ENCODE measurements around the gene SMARCB1.

The SMARCB1 gene

DNA sequence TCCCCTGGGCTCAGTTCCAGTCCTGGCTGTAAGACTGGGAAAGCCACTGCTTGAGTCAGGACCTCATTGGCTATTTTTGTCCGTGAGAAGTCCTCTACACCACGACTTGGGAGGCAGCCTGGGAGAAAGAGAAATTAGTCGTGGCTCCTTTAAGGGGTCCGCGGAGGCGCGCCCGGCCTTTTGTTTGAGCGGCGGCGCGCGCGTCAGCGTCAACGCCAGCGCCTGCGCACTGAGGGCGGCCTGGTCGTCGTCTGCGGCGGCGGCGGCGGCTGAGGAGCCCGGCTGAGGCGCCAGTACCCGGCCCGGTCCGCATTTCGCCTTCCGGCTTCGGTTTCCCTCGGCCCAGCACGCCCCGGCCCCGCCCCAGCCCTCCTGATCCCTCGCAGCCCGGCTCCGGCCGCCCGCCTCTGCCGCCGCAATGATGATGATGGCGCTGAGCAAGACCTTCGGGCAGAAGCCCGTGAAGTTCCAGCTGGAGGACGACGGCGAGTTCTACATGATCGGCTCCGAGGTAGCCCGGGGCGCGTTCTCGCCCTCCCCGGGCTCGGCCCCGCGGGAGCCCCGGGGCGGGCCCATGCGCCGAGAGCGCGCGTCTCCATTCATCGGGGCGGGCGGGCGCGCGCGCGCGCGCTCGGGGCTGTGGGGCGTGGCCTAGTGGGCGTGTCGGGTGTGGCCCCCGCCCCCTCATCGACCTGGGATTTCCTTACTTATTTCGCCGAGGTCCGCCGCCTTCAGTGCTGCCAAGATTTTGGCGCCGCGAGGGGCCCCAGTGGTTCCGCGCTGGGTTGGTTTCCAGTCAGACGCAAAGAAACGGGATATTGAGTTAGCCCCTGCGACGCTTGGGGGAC is at the start of gene SMARCB1:
TSS of gene SMARCB1 (plus strand) at position 215 of the 848 bp plus-strand sequence. CDS start at position 419, 204 bp downstream.
- DNase-seq (ENCODE audit: low read depth, low spot score): peak; percentile 79

- no peak for DNase-seq (ENCODE audit: low read depth, low spot score)
Observed at GRCh38 chr22:23737696-23738095, 49.1 kb upstream of the SMARCB1 start.

GRCh38 chr22:23742505-23743264 is 44.1 kb upstream of the SMARCB1 start:
- DNase-seq (ENCODE audit: low read depth, low spot score): no peak

DNA sequence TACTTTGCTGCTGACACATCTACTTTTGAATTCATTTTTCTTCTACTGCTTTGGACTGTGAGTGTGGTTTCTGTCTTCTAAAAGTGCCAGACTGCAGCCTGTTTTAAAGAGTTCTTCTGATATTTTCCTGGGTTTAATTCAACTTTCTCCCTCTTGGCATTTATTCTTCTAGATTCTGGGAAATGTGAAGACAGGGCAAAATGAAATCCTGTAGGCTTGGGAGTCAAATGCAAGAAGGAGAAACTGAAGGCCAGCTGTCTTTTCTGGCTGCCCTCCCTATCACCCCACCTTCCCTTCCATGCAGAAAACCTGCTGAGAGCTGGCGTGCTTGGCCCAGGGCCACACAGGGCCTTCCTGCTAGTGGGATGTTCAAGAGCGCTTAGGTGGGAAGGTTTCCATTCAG is 43.5 kb upstream of the SMARCB1 start:
- DNase-seq (ENCODE audit: low read depth, low spot score): peak; percentile 40

- DNase-seq (ENCODE audit: low read depth, low spot score): no peak
Observed at GRCh38 chr22:23744001-23744400, 42.8 kb upstream of the SMARCB1 start.

GRCh38 chr22:23744485-23744884 is 42.3 kb upstream of the SMARCB1 start:
- DNase-seq (ENCODE audit: low read depth, low spot score): no peak

- DNase-seq (ENCODE audit: low read depth, low spot score): no peak
Observed at GRCh38 chr22:23745791-23746190, 41.0 kb upstream of the SMARCB1 start.

DNA sequence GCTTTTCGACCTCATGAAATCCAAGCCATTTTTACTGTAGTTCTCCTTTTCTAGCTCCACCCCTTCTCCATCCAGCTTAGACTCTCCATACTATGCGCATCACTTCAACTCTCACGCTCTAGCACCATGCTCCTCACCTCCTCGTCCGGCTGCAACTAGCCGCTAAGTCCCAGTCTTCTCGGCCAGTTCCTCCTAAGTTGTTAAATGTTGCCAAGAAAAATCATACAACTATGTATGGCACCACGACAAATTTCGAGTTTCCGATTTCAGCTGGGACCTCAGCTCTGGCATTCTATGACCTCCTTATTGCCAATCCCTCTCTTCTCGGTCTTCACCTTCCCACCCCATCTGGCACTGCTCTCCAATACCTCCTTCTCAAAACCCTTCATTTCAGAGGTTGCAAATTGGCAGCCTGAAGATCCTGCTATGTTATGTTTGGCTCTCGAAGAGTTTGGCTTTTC is 36.9 kb upstream of the SMARCB1 start:
- no peak for DNase-seq (ENCODE audit: low read depth, low spot score)

DNA sequence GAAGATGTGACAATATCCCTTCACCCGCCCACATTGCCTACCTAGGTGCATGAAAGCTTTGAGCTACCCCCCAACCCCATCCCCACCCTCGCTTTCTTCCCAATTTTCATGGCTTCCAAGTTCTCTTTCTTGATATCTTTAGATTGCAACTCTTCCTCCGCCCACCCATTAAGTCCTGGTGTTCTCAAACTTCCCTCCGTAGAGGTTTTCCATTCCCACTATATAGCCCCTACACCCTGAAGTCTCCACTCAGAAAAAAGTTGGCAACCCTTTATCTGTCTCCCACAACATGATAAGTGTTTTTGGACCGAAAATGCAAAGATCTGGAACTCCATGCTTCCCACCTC is 36.4 kb upstream of the SMARCB1 start:
- DNase-seq (ENCODE audit: low read depth, low spot score): no peak

DNA sequence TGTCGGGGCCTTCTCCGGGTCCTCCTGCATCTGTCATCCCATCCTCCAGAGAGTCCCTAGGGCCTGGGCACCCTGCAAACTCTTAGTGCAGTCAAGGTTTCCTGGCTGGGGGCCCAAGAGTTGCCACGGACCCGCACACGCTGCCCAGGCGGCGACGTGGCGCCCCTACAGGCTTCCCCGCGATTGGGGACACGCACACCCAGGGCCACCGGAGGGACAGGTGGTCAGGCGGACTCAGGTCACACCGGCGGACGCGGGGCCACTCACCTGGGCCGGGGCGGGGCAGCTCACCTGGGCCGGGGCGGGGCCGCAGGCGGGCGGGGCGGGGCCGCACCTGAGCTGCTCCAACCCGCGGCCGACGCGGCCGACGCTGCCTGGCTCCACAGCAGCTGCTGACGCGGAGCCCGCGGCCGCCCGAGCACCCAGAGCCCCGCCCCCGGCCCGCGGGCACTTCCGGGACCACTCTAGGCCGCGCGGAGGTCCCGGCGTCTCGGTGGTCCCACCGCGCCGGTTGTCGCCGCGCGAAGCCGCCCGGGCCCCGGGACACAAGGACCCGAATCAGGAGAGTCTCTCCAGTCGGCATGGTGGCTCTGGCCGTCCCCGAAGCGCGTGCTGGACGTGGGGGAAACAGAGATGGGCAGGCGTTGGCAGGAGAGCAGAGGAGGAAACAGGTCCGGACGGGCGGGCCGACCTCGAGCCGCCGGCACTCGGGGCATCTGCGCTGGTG is 35.9 kb upstream of the SMARCB1 start, which contains the start of gene ZNF70:
TSS of gene ZNF70 (minus strand) at position 399 of the 727 bp plus-strand sequence. CDS start 5,972 bp downstream, outside the sequence.
- DNase-seq (ENCODE audit: low read depth, low spot score): peak; percentile 41

- DNase-seq (ENCODE audit: low read depth, low spot score): no peak
Observed at GRCh38 chr22:23751441-23751996, 35.2 kb upstream of the SMARCB1 start.

DNA sequence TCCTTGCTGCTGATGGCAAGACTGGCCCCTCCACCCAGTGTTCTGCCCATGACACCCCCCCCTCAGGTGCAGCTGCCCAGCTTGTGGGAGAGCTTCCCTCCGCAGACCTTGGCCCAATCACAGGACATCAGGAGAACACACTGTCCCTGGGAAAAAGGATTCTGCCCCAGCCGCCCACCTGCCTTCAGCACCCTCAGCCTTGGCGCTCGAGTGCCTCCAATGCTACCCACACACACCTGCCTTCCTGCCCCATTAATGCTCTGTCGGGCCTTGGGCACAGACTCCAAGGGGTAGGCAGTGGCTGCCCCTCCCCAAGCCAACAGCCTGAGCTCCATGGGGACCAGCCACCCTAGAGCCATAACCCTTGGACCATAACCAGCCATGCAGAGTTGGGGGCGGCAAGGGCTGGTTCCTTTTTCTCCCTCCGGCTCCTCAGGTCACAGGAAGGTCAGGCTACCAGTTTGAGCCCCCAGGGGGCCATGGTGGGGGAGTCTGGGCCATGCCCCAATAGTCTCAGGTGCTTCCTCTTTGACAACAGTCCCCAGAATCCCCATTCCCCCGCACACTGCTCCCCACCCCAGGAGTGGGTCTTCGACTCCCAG is 34.6 kb upstream of the SMARCB1 start:
- DNase-seq (ENCODE audit: low read depth, low spot score): no peak

DNA sequence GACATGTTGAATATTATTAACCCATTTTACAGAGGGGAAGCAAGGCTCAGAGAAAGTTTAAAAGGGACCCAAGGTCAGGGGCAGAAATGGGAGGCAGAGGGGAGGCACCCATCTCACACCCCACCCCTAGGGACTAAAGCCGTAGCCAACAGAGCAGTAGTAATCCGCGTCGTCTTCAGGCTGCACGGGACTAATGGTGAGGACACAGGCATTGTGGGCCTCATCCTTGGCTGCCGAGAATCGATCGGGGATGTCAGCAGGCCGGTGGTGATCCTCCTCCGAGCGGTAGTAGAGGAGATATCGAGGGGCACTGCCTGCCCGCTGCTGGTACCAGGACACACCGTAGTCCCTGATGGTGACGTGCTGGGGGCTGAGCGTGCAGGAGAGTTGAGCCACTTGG is 34.0 kb upstream of the SMARCB1 start:
- DNase-seq (ENCODE audit: low read depth, low spot score): no peak

DNA sequence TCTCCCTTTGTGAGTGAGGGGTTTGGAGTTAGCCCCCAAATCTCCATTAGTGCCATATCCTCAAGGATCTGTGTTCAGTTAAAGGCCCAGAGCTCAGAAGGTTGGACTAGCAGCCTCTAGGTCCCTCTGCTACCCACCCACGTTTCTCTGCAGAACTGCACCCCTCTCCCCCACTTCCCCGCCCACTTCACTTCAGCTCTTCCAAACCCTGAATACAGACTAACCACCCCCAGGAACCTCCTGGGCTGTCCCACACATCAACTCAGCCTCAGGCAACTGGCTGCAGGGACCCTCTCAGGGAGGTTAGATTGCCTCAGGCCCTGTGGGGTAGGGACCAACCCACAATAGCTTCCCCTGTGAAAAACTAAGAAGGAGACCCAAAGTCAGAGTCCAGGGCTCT is 33.4 kb upstream of the SMARCB1 start:
- DNase-seq (ENCODE audit: low read depth, low spot score): no peak

- DNase-seq (ENCODE audit: low read depth, low spot score): no peak
Observed at GRCh38 chr22:23754220-23754919, 32.4 kb upstream of the SMARCB1 start, which contains the start of gene VPREB3. Gene VPREB3 (minus strand): TSS chr22:23754425. CDS start chr22:23754363, 62 bp downstream.

DNA sequence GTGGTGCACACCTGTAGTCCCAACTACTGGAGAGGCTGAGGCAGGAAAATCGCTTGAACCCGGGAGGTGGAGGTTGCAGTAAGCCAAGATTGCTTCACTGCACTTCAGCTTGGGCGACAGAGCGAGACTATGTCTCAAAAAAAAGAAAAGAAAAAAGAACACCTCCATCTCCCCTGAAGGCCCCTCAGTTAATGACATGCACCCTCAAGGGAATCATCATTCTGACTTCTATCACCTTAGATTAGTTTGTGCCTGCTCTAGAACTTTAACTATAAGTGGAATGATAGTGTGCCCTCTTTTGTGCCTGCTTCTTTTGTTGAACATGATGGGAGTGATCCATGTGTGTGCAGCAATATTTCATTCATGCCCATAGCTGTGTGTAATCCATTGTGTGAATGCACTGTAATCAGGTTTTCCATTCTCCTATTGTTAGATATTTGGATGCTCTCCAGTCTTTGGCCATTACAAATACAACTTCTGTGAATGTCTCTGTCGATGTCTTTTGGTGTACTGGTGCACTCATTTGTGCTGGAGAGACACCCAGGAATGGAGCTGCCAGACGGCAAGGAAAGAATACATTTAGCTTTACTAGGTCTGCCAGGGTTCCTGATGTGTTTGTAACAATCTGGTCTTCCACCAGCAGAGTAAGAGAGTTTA is 31.7 kb upstream of the SMARCB1 start:
- no peak for DNase-seq (ENCODE audit: low read depth, low spot score)

DNA sequence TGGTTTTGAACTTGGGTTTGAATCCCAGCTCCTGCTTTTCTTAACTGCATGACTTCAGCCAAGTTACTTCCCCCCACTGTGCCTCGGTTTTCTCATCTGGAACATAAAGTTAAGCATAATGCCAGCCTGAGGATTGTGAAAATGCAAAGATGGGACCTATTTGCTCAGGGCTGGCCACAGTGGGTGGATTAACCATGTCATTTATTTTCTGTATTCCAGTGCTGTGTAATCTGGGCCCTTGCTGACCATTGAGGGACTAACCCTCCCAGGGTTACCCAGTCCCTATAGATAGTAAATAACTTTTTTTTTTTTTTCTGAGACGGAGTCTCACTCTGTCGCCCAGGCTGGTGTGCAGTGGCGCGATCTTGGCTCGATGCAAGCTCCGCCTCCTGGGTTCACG is 31.1 kb upstream of the SMARCB1 start:
- no peak for DNase-seq (ENCODE audit: low read depth, low spot score)

GRCh38 chr22:23756891-23757290 is 29.9 kb upstream of the SMARCB1 start:
- no peak for DNase-seq (ENCODE audit: low read depth, low spot score)

GRCh38 chr22:23759566-23759965 is 27.2 kb upstream of the SMARCB1 start:
- DNase-seq (ENCODE audit: low read depth, low spot score): no peak

DNA sequence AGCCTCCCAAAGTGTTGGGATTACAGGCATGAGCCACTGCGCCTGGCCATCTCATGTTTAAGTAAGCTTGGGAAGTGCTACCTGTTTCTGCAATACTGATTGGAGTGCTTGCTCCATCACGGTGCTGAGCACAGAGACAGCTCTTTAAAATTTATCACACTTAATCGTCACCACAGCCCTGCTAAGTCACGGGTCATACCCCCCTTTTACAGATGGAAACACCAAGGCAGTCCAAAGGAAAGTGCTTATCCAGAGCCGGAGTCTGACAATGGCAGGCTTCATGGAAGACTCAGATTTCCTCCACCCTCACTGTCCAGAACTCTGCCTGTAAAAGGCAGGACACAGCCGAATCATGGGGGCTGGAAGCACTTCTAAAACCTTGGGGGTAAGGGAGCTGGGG is 26.7 kb upstream of the SMARCB1 start:
- no peak for DNase-seq (ENCODE audit: low read depth, low spot score)
